ENCODE measurements around the gene NR6A1. TPM values are rescaled to one million over a fixed set of nuclear protein-coding genes. Genes with fewer than 3 reads are reported as not detected.

Gene NR6A1
- total RNA-seq, 1 donor, result 1.2 TPM

DNA sequence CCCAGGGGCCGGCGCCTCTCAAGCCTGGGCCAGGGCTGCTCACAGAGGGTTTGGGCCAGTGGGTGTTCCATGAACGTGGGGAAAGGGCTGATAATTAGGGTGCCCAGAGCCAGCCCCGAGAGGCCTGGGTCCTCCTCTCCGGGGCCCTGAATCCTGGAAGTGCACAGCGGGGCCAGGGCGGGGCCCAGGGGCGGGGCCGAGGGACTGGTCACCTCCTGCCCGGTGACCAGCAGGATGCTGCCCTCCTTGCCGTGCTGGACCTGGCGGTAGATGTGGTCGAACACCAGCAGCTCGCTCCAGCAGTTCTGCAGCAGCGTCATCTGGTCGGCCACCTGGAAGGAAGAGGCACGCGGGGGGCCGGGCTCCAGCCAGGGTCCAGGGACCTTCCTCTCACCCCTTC lies 278.3 kb downstream of the NR6A1 start:
- no peak for DNase-seq (ENCODE audit: low read depth)
- no peak overlapping the region for H3K4me3 ChIP-seq (ENCODE audit: low read depth, low read length)
- TF ChIP-seq, protein P1, sequence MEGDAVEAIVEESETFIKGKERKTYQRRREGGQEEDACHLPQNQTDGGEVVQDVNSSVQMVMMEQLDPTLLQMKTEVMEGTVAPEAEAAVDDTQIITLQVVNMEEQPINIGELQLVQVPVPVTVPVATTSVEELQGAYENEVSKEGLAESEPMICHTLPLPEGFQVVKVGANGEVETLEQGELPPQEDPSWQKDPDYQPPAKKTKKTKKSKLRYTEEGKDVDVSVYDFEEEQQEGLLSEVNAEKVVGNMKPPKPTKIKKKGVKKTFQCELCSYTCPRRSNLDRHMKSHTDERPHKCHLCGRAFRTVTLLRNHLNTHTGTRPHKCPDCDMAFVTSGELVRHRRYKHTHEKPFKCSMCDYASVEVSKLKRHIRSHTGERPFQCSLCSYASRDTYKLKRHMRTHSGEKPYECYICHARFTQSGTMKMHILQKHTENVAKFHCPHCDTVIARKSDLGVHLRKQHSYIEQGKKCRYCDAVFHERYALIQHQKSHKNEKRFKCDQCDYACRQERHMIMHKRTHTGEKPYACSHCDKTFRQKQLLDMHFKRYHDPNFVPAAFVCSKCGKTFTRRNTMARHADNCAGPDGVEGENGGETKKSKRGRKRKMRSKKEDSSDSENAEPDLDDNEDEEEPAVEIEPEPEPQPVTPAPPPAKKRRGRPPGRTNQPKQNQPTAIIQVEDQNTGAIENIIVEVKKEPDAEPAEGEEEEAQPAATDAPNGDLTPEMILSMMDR (IDR thresholded peaks at IDR 0.05; ENCODE audit: insufficient read depth, low read length), result no peak

DNA sequence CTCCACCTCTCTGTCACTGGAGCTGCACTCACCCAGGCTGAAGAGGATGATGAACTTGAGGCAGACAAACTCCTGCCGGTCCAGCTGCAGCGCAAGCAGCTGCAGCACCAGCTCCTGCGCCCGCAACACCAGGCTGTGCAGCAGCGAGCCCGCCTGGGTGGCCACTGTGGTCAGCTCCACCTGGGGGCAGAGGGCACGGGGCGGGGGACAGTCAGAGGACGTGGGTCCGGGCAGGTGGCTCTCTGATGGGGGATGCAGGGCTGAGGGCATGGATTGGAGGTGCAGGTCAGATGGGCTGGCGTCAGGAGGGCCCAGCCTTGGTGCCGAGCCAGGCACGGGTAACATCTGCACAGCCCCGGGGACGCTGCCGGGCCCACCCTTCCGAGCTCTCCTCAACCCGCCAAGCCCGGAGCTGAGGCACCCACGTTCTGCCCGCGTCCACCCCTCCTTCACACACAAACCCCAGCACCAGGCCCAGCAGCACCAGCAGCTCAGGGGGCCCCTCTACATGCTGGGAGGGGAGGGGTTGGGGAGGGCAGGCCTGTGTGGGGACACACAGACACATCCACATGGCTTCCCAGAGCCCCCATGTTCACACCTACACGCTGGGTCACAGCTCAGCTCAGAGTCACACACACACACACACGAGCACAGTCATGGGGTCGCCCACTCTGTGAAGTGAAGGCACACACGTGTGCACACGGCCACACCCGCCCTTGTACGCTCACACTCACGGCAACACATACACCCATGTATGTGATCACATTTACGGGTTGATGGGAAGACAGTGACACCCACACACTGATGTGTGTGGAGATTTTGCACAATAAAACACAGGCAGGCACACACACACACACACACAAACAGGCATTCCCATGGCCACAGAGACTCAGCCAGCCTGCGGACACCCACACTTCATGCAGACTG lies 279.8 kb downstream of the NR6A1 start:
- TF ChIP-seq, protein P1 (IDR thresholded peaks at IDR 0.05; ENCODE audit: insufficient read depth, low read length), result no peak
- no peak for DNase-seq (ENCODE audit: low read depth)
- H3K4me3 ChIP-seq (ENCODE audit: low read depth, low read length), result no peak overlapping the region

DNA sequence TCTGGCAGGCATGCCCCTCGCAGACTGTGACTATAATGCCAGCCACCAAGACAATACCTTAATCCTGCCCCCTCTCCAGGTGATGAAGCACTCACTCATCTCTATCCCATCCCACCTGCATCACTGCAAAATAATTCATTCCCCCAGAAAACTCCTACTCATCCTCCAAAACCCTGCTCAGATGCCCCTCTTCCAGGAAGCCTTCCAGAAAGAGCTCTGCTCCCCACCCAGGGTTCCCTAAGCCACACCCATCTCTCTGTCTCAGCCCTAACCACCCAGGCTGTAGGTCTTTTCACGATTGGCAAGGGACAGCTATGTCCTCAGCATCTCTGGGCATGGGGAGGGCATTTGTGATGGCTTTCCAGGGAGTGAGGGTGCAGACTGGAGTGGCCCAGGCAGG lies 281.1 kb downstream of the NR6A1 start:
- DNase-seq (ENCODE audit: low read depth), result no peak
- TF ChIP-seq, protein P1 (IDR thresholded peaks at IDR 0.05; ENCODE audit: insufficient read depth, low read length), result no peak
- no peak overlapping the region for H3K4me3 ChIP-seq (ENCODE audit: low read depth, low read length)

DNA sequence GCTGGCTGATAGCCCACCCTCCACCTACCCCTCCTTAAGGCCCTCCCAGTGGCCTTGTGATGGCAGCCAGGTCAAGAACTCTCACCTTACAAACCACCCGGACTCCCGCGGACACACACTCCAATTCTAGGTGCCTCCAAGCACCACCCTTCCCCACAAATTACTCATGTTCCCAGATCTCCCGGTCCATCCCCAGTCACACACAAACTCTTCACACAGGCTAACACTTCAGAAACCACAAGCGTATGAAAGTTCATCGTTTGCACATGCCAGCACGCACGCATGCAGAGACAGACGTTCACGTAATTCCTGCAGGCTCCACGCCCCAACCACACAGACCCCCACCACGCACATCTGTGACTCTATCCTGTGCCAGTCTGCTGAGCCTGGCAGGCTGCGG lies 281.9 kb downstream of the NR6A1 start:
- TF ChIP-seq, protein P1 (IDR thresholded peaks at IDR 0.05; ENCODE audit: insufficient read depth, low read length), result no peak
- no peak for DNase-seq (ENCODE audit: low read depth)

DNA sequence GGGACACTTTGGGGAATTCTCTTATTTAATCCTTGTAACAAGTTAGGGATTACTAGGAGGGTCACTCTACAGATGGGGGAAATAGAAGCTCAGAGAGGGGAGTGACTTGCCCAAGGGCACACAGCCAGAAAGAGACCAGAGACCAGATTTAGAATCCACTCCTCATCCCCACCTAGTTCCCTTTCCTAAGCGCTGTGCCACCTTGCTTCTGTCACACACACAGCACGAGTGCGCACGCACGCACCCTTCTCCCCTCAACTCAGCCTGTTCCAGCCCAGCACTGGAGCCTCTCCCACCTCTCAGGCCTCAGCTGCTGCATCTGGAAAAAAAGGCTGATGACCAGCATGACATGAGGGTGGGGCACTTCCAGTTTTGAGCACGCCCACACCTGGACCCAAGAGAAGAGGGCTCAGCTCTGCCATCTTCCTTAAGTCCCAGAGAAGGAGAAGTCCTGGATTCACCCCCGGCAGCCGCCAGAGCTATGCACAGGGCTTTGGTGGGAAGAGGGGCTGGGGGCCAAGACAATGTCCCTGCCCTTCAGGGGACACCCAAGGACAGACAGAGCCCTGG lies 282.4 kb downstream of the NR6A1 start:
- TF ChIP-seq, protein P1 (IDR thresholded peaks at IDR 0.05; ENCODE audit: insufficient read depth, low read length), result no peak
- no peak for DNase-seq (ENCODE audit: low read depth)
- no peak overlapping the region for H3K4me3 ChIP-seq (ENCODE audit: low read depth, low read length)

More for the DNA sequence above, 281.9 kb downstream of the NR6A1 start:
- H3K4me3 ChIP-seq (ENCODE audit: low read depth, low read length), result no peak overlapping the region

DNA sequence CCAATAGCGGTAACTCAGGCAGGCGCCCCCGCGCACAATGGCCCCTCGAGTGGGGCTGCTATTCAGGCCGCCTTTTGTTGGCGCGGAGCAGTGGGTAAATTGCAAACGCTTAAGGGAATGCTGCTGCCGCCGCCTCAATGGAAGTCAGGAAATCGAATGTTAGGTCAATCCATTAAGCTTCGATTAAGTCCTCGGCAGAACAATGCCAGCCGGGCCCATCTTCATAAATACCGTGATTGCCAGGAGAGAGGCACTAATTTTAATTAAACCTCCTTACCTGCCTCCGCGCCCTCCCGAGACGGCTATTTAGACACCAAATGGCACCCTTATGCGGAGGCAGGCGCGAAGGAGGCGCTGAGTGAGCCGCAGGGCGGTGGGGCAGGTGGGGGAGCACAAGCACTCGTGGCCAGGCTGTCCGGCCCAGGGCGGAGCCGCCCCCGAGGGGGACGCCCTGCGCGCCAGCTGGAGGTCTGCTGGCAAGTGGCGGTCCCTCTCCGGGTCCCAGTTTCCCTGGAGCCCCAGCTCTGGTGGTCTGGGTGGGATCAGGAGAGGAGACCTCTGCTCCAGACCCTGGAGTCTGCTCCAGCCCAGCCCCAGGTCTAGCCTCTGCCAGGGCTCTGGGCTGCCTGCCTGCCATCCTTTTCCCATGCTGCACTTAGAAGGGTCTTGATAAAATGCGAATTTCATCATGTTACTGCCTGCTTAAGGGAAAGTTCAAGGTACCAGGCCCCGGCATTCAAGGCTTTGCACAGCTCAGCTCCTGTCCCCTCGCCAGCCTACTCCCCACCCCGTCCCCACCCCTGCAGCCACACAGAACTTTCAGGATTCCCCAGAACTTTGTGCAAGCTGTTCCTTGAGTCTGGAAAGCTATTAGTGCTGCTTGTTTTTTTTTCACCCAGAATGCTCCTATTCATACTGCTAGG lies 283.6 kb downstream of the NR6A1 start:
- no peak overlapping the region for H3K4me3 ChIP-seq (ENCODE audit: low read depth, low read length)
- DNase-seq (ENCODE audit: low read depth), result no peak
- TF ChIP-seq, protein P1 (IDR thresholded peaks at IDR 0.05; ENCODE audit: insufficient read depth, low read length), result no peak

Data from fibroblast of the aortic adventitia (primary cell).